ENCODE data around the gene LCP2. TPM values are rescaled to one million over a fixed set of nuclear protein-coding genes. Genes with fewer than 3 reads are reported as not detected.
"Not testable (repeated sequence)": the region's sequence is repeated elsewhere in the genome, so short reads cannot be mapped to it uniquely, and the experiment has no call there.

LCP2 gene
- total RNA-seq, 1 experiment from 2014 or later: not detected

DNA sequence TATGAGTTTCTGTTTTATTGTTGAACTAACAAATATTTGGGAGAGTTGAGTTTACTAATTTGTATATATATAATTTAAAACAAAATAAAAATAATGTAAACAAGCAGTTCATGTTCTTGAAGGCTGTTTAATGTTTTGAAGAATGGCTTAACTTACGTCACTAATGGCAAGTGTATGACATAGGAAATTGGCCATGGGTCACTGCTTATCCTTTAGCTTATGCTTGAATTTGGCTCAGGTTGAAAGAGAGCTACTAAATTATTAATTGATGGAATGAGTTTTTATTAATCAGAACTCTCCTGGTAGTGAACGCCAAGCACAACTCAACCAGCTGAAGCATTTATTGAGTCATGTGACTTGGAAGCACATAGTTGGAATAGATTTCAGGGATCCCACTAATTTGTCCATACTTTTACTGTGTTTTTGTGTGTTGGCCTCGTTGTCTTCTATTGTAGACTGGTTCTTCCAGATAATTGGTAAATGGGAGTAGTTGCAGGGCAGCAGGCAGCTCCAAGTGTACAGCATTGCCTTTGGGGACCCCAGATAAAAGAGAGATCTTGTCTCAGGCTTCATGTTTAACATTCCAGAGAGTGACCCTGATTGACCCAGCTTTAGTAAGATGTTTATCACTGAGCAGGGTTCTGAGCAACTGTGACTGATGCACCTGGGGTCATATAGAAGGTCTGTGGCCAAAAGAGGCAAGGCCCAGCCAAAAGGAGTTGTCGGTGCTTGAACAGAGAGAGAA, 51.3 kb downstream of the LCP2 start:
- Histone ChIP-seq H3K9ac (ENCODE audit: extremely low read depth, insufficient read length, low read length) (no peak overlapping the region), H3K4ac (ENCODE audit: low read depth, low read length) (no peak overlapping the region), H3K4me2 (ENCODE audit: insufficient read depth, insufficient read length, low read length) (no peak overlapping the region), H2BK15ac (ENCODE audit: low read depth, low read length) (no peak overlapping the region; the same call in 1 of the 2 replicates), H4K91ac (ENCODE audit: insufficient read length, low read depth, low read length) (no peak overlapping the region), H3K23ac (ENCODE audit: insufficient read length, low read depth, low read length) (no peak overlapping the region), H2AFZ (ENCODE audit: low read length) (no peak overlapping the region), H2BK20ac (ENCODE audit: low read depth, low read length, poor library complexity, severe bottlenecking) (no peak overlapping the region), H2BK5ac (ENCODE audit: insufficient read length, low read length) (no peak overlapping the region), H3K14ac (ENCODE audit: insufficient read depth, low read length) (no peak overlapping the region), H3K79me2 (ENCODE audit: insufficient read depth, low read length) (no peaks in the 10 kb centered on the region), H3K18ac (ENCODE audit: insufficient read length, low read depth, low read length) (no peak overlapping the region), H2BK12ac (ENCODE audit: insufficient read length, low read depth, low read length) (peak overlapping the region; percentile 92), H4K8ac (replicated peaks; ENCODE audit: insufficient read length, low read depth, low read length) (no peak overlapping the region), H3K4me1 (ENCODE audit: insufficient read depth, low read length) (peaks cover 3% of the 10 kb centered on the region; the same call in 1 of the 2 replicates), H3K56ac (ENCODE audit: insufficient read length, low read depth, low read length) (no peak overlapping the region), H3K23me2 (ENCODE audit: insufficient read length, low read depth, low read length, poor library complexity, severe bottlenecking) (no peaks in the 10 kb centered on the region), H2BK120ac (ENCODE audit: low read depth, low read length, poor library complexity, severe bottlenecking) (no peak overlapping the region), H2AK5ac (ENCODE audit: insufficient read length, low read length) (no peak overlapping the region), H3K9me3 (ENCODE audit: control insufficient read depth, low read depth, low read length) (no peaks in the 10 kb centered on the region), H3K27ac (ENCODE audit: insufficient read length, low read depth, low read length) (no peak overlapping the region), H4K20me1 (ENCODE audit: control insufficient read depth, insufficient read depth, insufficient read length) (no peaks in the 10 kb centered on the region), H3T11ph (ENCODE audit: low read length) (no peak overlapping the region), H3K27me3 (ENCODE audit: insufficient read depth, low read length) (no peaks in the 10 kb centered on the region), H4K5ac (ENCODE audit: insufficient read length, low read depth, low read length) (no peak overlapping the region), H3K79me1 (ENCODE audit: insufficient read depth, low read depth, low read length, poor library complexity, severe bottlenecking) (no peaks in the 10 kb centered on the region)
- Mint-ChIP-seq H3K27me3 (ENCODE audit: low read depth) (peaks cover 2% of the 10 kb centered on the region; the same call in 1 of the 2 replicates), H3K9me3 (peaks cover 0 to 7% of the 10 kb centered on the region in 2 experiments; a peak in 2 of 5 replicates), H3K36me3 (ENCODE audit: insufficient read depth in 1 of 3, low read depth in 3 of 3) (peaks cover 0 to 12% (median 4%) of the 10 kb centered on the region in 3 experiments; a peak in 4 of 7 replicates), H3K27ac (no peak overlapping the region), H3K4me3 (peak overlapping the region in 1 of 2 experiments; percentile 78; a peak in 1 of 5 replicates), H3K4me1 (peaks cover 34 to 35% of the 10 kb centered on the region in 2 experiments)
- TF ChIP-seq, protein P1, sequence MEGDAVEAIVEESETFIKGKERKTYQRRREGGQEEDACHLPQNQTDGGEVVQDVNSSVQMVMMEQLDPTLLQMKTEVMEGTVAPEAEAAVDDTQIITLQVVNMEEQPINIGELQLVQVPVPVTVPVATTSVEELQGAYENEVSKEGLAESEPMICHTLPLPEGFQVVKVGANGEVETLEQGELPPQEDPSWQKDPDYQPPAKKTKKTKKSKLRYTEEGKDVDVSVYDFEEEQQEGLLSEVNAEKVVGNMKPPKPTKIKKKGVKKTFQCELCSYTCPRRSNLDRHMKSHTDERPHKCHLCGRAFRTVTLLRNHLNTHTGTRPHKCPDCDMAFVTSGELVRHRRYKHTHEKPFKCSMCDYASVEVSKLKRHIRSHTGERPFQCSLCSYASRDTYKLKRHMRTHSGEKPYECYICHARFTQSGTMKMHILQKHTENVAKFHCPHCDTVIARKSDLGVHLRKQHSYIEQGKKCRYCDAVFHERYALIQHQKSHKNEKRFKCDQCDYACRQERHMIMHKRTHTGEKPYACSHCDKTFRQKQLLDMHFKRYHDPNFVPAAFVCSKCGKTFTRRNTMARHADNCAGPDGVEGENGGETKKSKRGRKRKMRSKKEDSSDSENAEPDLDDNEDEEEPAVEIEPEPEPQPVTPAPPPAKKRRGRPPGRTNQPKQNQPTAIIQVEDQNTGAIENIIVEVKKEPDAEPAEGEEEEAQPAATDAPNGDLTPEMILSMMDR (conservative IDR thresholded peaks at IDR 0.05): no peak
- no peak for DNase-seq
- WGBS (ENCODE audit: extremely low coverage, insufficient read length, low lambda C conversion rate): no CpG with 5 or more reads among the region's 4 CpGs

DNA sequence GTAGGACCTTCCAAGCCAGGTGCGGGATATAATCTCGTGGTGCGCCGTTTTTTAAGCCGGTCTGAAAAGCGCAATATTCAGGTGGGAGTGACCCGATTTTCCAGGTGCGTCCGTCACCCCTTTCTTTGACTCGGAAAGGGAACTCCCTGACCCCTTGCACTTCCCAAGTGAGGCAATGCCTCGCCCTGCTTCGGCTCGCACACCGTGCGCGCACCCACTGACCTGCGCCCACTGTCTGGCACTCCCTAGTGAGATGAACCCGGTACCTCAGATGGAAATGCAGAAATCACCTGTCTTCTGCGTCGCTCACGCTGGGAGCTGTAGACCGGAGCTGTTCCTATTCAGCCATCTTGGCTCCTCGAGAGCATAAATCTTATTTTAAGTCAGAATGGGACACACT, 52.1 kb downstream of the LCP2 start:
- H3K4me2 ChIP-seq (ENCODE audit: insufficient read depth, insufficient read length, low read length); H3K14ac ChIP-seq (ENCODE audit: insufficient read depth, low read length): not testable (repeated sequence)

More for the DNA sequence above, 52.1 kb downstream of the LCP2 start:
- H3K4me3 Mint-ChIP-seq: peak overlapping the region; percentile 68 to 78
- not testable (repeated sequence) for H2BK15ac ChIP-seq (ENCODE audit: low read depth, low read length); H2AK5ac ChIP-seq (ENCODE audit: insufficient read length, low read length); H3K4ac ChIP-seq (ENCODE audit: low read depth, low read length); H3K23ac ChIP-seq (ENCODE audit: insufficient read length, low read depth, low read length); H3K4me1 ChIP-seq (ENCODE audit: insufficient read depth, low read length); H2BK5ac ChIP-seq (ENCODE audit: insufficient read length, low read length); H3K18ac ChIP-seq (ENCODE audit: insufficient read length, low read depth, low read length); H4K5ac ChIP-seq (ENCODE audit: insufficient read length, low read depth, low read length); H3K79me1 ChIP-seq (ENCODE audit: insufficient read depth, low read depth, low read length, poor library complexity, severe bottlenecking); H2BK12ac ChIP-seq (ENCODE audit: insufficient read length, low read depth, low read length); H3K27me3 ChIP-seq (ENCODE audit: insufficient read depth, low read length); H3K9me3 ChIP-seq (ENCODE audit: control insufficient read depth, low read depth, low read length); H2BK20ac ChIP-seq (ENCODE audit: low read depth, low read length, poor library complexity, severe bottlenecking); H3K56ac ChIP-seq (ENCODE audit: insufficient read length, low read depth, low read length); H4K8ac ChIP-seq (replicated peaks; ENCODE audit: insufficient read length, low read depth, low read length); H3K9ac ChIP-seq (ENCODE audit: extremely low read depth, insufficient read length, low read length); H3K79me2 ChIP-seq (ENCODE audit: insufficient read depth, low read length); H3K27me3 Mint-ChIP-seq (ENCODE audit: low read depth); H3K23me2 ChIP-seq (ENCODE audit: insufficient read length, low read depth, low read length, poor library complexity, severe bottlenecking); H3T11ph ChIP-seq (ENCODE audit: low read length); H4K20me1 ChIP-seq (ENCODE audit: control insufficient read depth, insufficient read depth, insufficient read length); DNase-seq; H2AFZ ChIP-seq (ENCODE audit: low read length); H4K91ac ChIP-seq (ENCODE audit: insufficient read length, low read depth, low read length); H2BK120ac ChIP-seq (ENCODE audit: low read depth, low read length, poor library complexity, severe bottlenecking); H3K27ac ChIP-seq (ENCODE audit: insufficient read length, low read depth, low read length); H3K9me3 Mint-ChIP-seq
- H3K4me1 Mint-ChIP-seq: peaks cover 25 to 27% of the 10 kb centered on the region in 2 experiments
- peak overlapping the region in 2 of 3 experiments; percentile 94 to 96; a peak in 5 of 7 replicates for H3K27ac Mint-ChIP-seq
- H3K36me3 Mint-ChIP-seq (ENCODE audit: insufficient read depth in 1 of 3, low read depth in 3 of 3): peaks cover 0 to 12% (median 4%) of the 10 kb centered on the region in 3 experiments; a peak in 4 of 7 replicates
- WGBS (ENCODE audit: extremely low coverage, insufficient read length, low lambda C conversion rate): no CpG with 5 or more reads among the region's 23 CpGs

Data from H9 (cell line).